Stimulated activated CD8-positive, alpha-beta memory T cell treated with anti-CD3 and anti-CD28 coated beads, Interleukin-7, amount 100 ng/mL, for 24 hours (primary cell): ENCODE measurements around the gene RAB29.

ENCODE experiments used
- DNase-seq: peaks from one replicate; pipeline ENCODE4 v3.0.0-alpha.2; 2020; ENCODE audit warnings: low read depth

RAB29 gene

GRCh38 chr1:205763980-205764379 lies 11.3 kb downstream of the RAB29 start:
- no peak for DNase-seq

- DNase-seq: no peak
Measured at GRCh38 chr1:205760606-205761005, 14.7 kb downstream of the RAB29 start.

GRCh38 chr1:205756552-205756951 lies 18.7 kb downstream of the RAB29 start:
- DNase-seq: no peak

GRCh38 chr1:205754857-205755256 lies 20.4 kb downstream of the RAB29 start:
- no peak for DNase-seq

- no peak for DNase-seq
Measured at GRCh38 chr1:205751036-205751651, 24.1 kb downstream of the RAB29 start.

- peak; percentile 92 for DNase-seq
Measured at GRCh38 chr1:205750138-205751035, 24.9 kb downstream of the RAB29 start, which contains the start of gene NUCKS1. Gene NUCKS1, minus strand, starts transcription at chr1:205750182. Its CDS starts 209 bp downstream, at chr1:205749973.

GRCh38 chr1:205749234-205750137 lies 25.8 kb downstream of the RAB29 start:
- DNase-seq: peak; percentile 88

GRCh38 chr1:205748403-205749233 lies 26.7 kb downstream of the RAB29 start:
- no peak for DNase-seq

GRCh38 chr1:205746757-205747412 lies 28.4 kb downstream of the RAB29 start:
- DNase-seq: no peak

GRCh38 chr1:205744403-205744802 lies 30.9 kb downstream of the RAB29 start:
- no peak for DNase-seq

- no peak for DNase-seq
Measured at GRCh38 chr1:205743977-205744376, 31.3 kb downstream of the RAB29 start.

- DNase-seq: no peak
Measured at GRCh38 chr1:205741681-205742080, 33.6 kb downstream of the RAB29 start.

- DNase-seq: no peak
Measured at GRCh38 chr1:205739348-205740160, 35.7 kb downstream of the RAB29 start.

GRCh38 chr1:205735218-205735617 lies 40.1 kb downstream of the RAB29 start:
- no peak for DNase-seq

- no peak for DNase-seq
Measured at GRCh38 chr1:205733438-205734175, 41.7 kb downstream of the RAB29 start.

- no peak for DNase-seq
Measured at GRCh38 chr1:205729945-205730610, 45.2 kb downstream of the RAB29 start.

GRCh38 chr1:205726619-205727125 lies 48.6 kb downstream of the RAB29 start:
- no peak for DNase-seq

GRCh38 chr1:205725514-205725913 lies 49.8 kb downstream of the RAB29 start:
- DNase-seq: no peak
